Measurements from ENCODE around the gene MTCH2. TPM values are rescaled to one million over a fixed set of nuclear protein-coding genes. Genes with fewer than 3 reads are reported as not detected.

Gene MTCH2
- total RNA-seq, 1 donor from 2014 or later = 55.9 TPM

- H3K36me3 ChIP-seq = no peaks in the 10 kb centered on the region
- H3K4me1 ChIP-seq = no peaks in the 10 kb centered on the region
- peak overlapping the region; percentile 31 to 54 for H3K4me3 ChIP-seq
- intact Hi-C loops (cut with DNase I) = no loop called here
- TF ChIP-seq CTCF (IDR thresholded peaks at IDR 0.05) = no peak
- no peak overlapping the region for H3K27ac ChIP-seq
- no peak for DNase-seq (ENCODE audit: low spot score in 2 of 2)
- no peaks in the 10 kb centered on the region for H3K27me3 ChIP-seq
- H3K9me3 ChIP-seq = no peaks in the 10 kb centered on the region
Observed at GRCh38 chr11:47589977-47590861, 52.1 kb downstream of the MTCH2 start.

- Histone ChIP-seq H3K27me3 (no peaks in the 10 kb centered on the region), H3K4me1 (no peaks in the 10 kb centered on the region), H3K4me3 (peak overlapping the region in 1 of 2 donors; percentile 54), H3K27ac (no peak overlapping the region), H3K36me3 (peaks cover 0 to 6% of the 10 kb centered on the region in 2 donors), H3K9me3 (no peaks in the 10 kb centered on the region)
- intact Hi-C loops (cut with DNase I) = no loop called here
- no peak for DNase-seq (ENCODE audit: low spot score in 2 of 2)
- TF ChIP-seq CTCF (IDR thresholded peaks at IDR 0.05) = no peak
Observed at GRCh38 chr11:47589584-47589976, 52.8 kb downstream of the MTCH2 start.

GRCh38 chr11:47589118-47589517 lies 53.2 kb downstream of the MTCH2 start:
- intact Hi-C loops (cut with DNase I) = no loop called here
- Histone ChIP-seq H3K27me3 (no peaks in the 10 kb centered on the region), H3K36me3 (peaks cover 2 to 10% of the 10 kb centered on the region in 2 donors), H3K4me1 (no peaks in the 10 kb centered on the region), H3K4me3 (peak overlapping the region in 1 of 2 donors; percentile 54), H3K27ac (no peak overlapping the region), H3K9me3 (no peaks in the 10 kb centered on the region)
- no peak for DNase-seq (ENCODE audit: low spot score in 2 of 2)
- no peak for TF ChIP-seq CTCF (IDR thresholded peaks at IDR 0.05)

GRCh38 chr11:47587723-47588326 lies 54.5 kb downstream of the MTCH2 start:
- H3K36me3 ChIP-seq = peaks cover 15 to 22% of the 10 kb centered on the region in 2 donors
- peak in 1 of 2 donors; percentile 18 for DNase-seq (ENCODE audit: low spot score in 2 of 2)
- TF ChIP-seq CTCF (IDR thresholded peaks at IDR 0.05) = no peak
- H3K4me3 ChIP-seq = no peak overlapping the region
- no peaks in the 10 kb centered on the region for H3K4me1 ChIP-seq
- intact Hi-C loops (cut with DNase I) = no loop called here
- no peaks in the 10 kb centered on the region for H3K27me3 ChIP-seq
- H3K9me3 ChIP-seq = no peaks in the 10 kb centered on the region
- H3K27ac ChIP-seq = no peak overlapping the region

GRCh38 chr11:47587039-47587716 lies 55.2 kb downstream of the MTCH2 start:
- no peak for TF ChIP-seq CTCF (IDR thresholded peaks at IDR 0.05)
- intact Hi-C loops (cut with DNase I) = no loop called here
- peaks cover 21 to 29% of the 10 kb centered on the region in 2 donors for H3K36me3 ChIP-seq
- no peak overlapping the region for H3K4me3 ChIP-seq
- no peak for DNase-seq (ENCODE audit: low spot score in 2 of 2)
- no peak overlapping the region for H3K27ac ChIP-seq
- H3K27me3 ChIP-seq = no peaks in the 10 kb centered on the region
- no peaks in the 10 kb centered on the region for H3K4me1 ChIP-seq
- H3K9me3 ChIP-seq = no peaks in the 10 kb centered on the region
